GM12891 (cell line): ENCODE results near the gene OVCA2. TPM values are rescaled to one million over a fixed set of nuclear protein-coding genes. Genes with fewer than 3 reads are reported as not detected.

Source experiments
- DNase-seq: peaks from one replicate; pipeline ENCODE4 v3.0.0; 2011; ENCODE audit warnings: low spot score; ENCODE audit not compliant: insufficient read length
- FAIRE-seq: peaks from 2 replicates; lab custom pipeline; 2011; peaks lifted over from hg19 to GRCh38; lab: Jason Lieb, UNC
- PAX5 ChIP-seq: IDR thresholded peaks from 2 replicates; pipeline ENCODE4 v1.6.1; 2011; ENCODE audit warnings: low read length, moderate library complexity, mild to moderate bottlenecking; ENCODE audit not compliant: insufficient read depth, severe bottlenecking
- POLR2A ChIP-seq: IDR thresholded peaks from 2 replicates; pipeline ENCODE4 v1.6.1; 2011; ENCODE audit warnings: low read depth, low read length, control low read depth
- POLR2AphosphoS5 ChIP-seq: IDR thresholded peaks from 2 replicates; pipeline ENCODE4 v1.6.1; 2011; ENCODE audit warnings: low read depth, low read length, control low read depth
- POU2F2 ChIP-seq: IDR thresholded peaks from 2 replicates; pipeline ENCODE4 v1.6.1; 2011; ENCODE audit warnings: low read depth, mild to moderate bottlenecking, control low read depth, low read length, moderate library complexity
- SPI1 ChIP-seq: IDR thresholded peaks from 2 replicates; pipeline ENCODE4 v1.6.1; 2011; ENCODE audit warnings: low read depth, low read length, control low read depth
- TAF1 ChIP-seq: IDR thresholded peaks from 2 replicates; pipeline ENCODE4 v1.6.1; 2011; ENCODE audit warnings: low read depth, low read length, control low read depth
- polyA plus RNA-seq: library from polyadenylated mRNA; unstranded; fragments of >200 nt; gene quantifications from one replicate; pipeline ENCODE4 v1.2.1, GENCODE V29; 2012; ENCODE audit warnings: low read depth, missing spikeins, inconsistent platforms; ENCODE audit not compliant: missing spikeins

The OVCA2 gene
- polyA plus RNA-seq = 35.2 TPM

- DNase-seq (peak; percentile 99), FAIRE-seq (peak; percentile 100)
- TF ChIP-seq SPI1 (peak; percentile 27; the same call in 1 of the 2 replicates), POLR2A (peak; percentile 88), POU2F2 (peak; percentile 76), TAF1 (peak; percentile 91), POLR2AphosphoS5 (peak; percentile 83), PAX5 (peak; percentile 76)
Observed at GRCh38 chr17:2041561-2042389, at the start of gene OVCA2. Gene OVCA2 (plus strand): TSS chr17:2042022. CDS start chr17:2042048, 26 bp downstream.

- FAIRE-seq = no peak
- TF ChIP-seq POLR2A = no peak
- no peak for TF ChIP-seq TAF1
- no peak for TF ChIP-seq PAX5
- no peak for TF ChIP-seq POU2F2
- no peak for TF ChIP-seq SPI1
- TF ChIP-seq POLR2AphosphoS5 = no peak
- no peak for DNase-seq
Observed at GRCh38 chr17:1992541-1992940, 49.3 kb upstream of the OVCA2 start.

DNA sequence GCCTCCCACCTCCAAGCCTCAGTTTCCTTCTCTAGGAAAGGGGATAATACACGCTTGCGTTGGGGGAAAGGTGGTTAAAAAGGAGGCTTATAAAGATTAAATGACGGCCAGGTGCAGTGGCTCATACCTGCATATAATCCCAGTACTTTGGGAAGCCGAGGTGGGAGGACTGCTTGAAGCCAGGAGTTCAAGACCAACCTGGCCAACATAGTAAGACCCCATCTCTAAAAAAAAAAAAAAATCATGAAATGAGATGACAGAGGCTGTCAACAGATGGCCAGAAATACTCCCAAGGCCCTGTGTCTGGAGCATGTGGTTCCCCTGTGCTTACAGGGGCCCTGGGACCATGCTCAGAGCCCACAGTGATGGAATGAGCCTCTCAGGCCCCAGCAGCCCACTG is 47.1 kb upstream of the OVCA2 start:
- FAIRE-seq (no peak), DNase-seq (no peak)
- TF ChIP-seq TAF1 (no peak), PAX5 (no peak), POLR2AphosphoS5 (no peak)

GRCh38 chr17:1995321-1995892 is 46.4 kb upstream of the OVCA2 start:
- TF ChIP-seq PAX5 = no peak
- no peak for TF ChIP-seq POLR2AphosphoS5
- TF ChIP-seq POU2F2 = no peak
- no peak for TF ChIP-seq SPI1
- TF ChIP-seq TAF1 = no peak
- TF ChIP-seq POLR2A = no peak
- FAIRE-seq (no peak), DNase-seq (no peak)

DNA sequence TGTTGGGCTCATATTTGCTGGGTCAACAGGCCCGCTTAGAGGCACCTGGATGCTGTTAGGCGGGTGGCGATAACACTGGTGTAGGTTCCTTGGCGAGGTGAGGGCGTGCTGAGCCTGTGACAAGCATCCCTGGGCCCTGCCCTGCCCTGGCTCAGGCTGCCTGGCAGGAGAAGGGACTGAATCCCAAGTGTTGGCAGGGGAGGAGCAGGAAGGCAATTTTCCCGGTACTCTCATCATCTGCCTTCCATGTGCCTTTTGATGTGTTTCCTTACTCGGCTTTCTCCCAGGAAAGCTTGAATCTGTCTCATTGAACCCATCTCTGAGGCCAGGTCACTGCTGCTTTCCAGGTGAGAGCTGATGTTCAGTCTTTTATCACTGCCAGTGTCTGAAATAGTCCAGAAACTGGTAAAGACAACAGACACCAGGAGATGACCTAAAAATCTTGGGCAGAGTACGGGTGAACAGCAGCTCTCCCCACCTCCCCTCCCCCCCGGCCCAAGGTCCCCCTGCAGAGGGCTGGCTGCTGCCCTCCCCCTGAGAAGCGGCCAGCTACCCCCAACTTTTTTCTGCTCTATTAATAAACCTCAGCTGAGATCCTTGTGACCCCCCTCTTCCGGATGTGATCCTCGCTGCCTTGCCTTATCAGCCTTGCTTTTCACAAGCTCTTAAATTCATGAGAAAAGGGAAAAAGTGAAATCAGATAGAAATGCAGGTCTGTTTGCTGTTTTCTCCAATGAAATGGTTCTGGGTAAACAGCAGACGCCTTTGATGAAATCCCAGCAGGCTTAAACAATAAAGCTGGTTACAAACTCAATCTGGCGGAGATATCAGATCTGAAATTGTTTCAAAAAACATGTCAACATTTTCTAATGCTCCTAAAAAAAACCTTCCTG is 45.7 kb upstream of the OVCA2 start:
- TF ChIP-seq POU2F2 (no peak), TAF1 (no peak), POLR2AphosphoS5 (no peak), PAX5 (no peak), POLR2A (no peak), SPI1 (no peak)
- FAIRE-seq = no peak
- no peak for DNase-seq

- no peak for DNase-seq
- TF ChIP-seq POU2F2 = no peak
- TF ChIP-seq POLR2A = no peak
- TF ChIP-seq POLR2AphosphoS5 = no peak
- TF ChIP-seq PAX5 = no peak
- TF ChIP-seq SPI1 = no peak
- TF ChIP-seq TAF1 = no peak
- no peak for FAIRE-seq
Observed at GRCh38 chr17:1996800-1997288, 45.0 kb upstream of the OVCA2 start.

DNA sequence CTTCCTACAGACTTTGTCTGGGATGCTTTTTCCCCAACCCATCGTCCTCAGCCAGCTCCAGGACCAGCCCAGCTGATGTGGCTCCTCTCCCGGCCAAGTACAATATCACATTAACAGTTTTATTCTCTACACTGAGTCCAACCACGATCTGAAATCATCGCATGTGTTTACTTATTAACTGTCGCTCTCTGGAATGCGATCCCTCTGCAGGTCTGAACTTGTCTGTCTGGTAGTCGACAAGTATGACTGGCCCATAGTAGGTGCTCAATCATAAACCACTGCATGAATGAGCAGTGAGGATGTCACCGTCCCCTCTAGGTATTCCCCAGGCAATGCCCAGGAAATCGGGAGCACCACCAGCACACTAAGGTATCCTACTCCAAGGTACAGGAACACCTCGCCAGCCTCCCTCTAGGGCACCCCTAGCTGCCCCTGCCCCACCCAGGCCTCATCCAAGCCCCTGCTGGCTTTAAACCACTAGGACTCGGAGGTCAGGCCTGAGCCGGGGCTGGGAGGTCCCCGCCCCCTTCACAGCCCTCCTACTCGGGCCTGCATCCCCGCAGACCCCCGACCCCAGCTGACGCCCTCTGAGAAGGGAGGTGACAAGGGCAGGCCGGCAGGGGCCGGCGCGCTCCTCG is 44.4 kb upstream of the OVCA2 start:
- peak; percentile 66 for FAIRE-seq
- TF ChIP-seq TAF1 (no peak), POU2F2 (no peak), POLR2A (no peak), SPI1 (no peak), POLR2AphosphoS5 (no peak), PAX5 (no peak)
- no peak for DNase-seq

DNA sequence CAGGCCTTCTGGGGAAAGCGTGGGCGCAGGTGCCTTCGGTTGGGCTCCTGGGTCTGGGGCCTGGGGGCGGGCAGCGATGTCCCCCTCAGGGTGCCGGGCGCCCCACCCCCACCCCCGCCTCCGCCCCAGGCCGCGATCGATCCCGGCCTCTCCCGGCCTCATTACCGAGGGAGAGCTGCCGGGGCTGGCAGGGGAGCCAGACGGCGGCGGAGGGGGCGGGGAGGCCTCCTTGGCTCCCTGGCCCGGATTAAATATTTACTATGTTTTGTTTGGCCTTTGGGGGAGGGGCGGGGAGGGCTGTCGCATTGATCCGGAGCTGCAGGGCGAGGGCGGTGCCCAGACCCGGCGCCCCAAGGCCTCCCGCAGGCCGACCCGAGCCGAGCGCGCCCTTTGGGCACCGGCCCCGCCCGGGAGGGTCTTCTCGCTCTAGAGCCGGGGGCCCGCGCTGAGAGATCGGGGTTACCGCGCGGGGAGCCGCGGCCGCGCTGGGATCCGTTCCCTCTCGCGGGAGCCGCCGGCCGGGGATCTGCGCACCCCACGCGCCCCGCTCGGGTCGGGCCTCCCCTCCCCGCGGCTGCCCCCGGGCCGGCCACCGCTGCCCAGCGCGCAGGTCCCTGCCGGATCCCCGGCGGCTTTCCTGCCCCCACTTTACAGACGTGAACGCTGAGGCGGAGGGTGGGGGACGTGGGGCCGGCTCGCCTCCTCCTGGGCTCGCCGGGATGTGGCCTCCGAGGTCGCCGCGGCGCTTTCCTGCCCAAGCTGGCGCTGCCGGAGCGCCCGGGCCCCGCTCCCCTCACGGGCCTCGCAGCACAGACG is 43.7 kb upstream of the OVCA2 start:
- TF ChIP-seq TAF1 = no peak
- TF ChIP-seq PAX5 = no peak
- TF ChIP-seq POLR2A = no peak
- no peak for TF ChIP-seq SPI1
- no peak for TF ChIP-seq POU2F2
- no peak for TF ChIP-seq POLR2AphosphoS5
- no peak for FAIRE-seq

More for the DNA sequence above, 43.7 kb upstream of the OVCA2 start:
- no peak for DNase-seq
